Neural cell (in vitro differentiated cells): Measurements from ENCODE around the gene NLN. TPM values are rescaled to one million over a fixed set of nuclear protein-coding genes. Genes with fewer than 3 reads are reported as not detected.

ENCODE experiments used
- H2AFZ ChIP-seq: fragments of 200-600, 300-800 bp; sonication (generic), shearing (Covaris generic); 2 replicates; pipeline ENCODE4 v1.6.0; 2014; ENCODE audit warnings: low read depth, mild to moderate bottlenecking, antibody characterized with exemption, low read length, moderate library complexity
- H3F3A ChIP-seq: fragments of 200-600 bp; shearing (Covaris generic); 2 replicates; pipeline ENCODE4 v1.6.1; 2016; ENCODE audit warnings: mild to moderate bottlenecking, moderate library complexity, mixed read lengths, antibody characterized with exemption, low read length; ENCODE audit not compliant: insufficient read depth, poor library complexity, severe bottlenecking
- H3K27ac ChIP-seq: fragments of 200-600, 300-800 bp; sonication (generic), shearing (Covaris generic); 2 replicates; pipeline ENCODE4 v1.5.1; 2014; ENCODE audit warnings: mild to moderate bottlenecking, low read length, moderate library complexity
- H3K27me3 ChIP-seq: fragments of 300-800, 200-600 bp; sonication (generic), shearing (Covaris generic); 2 replicates; pipeline ENCODE4 v1.6.0; 2014; ENCODE audit warnings: mild to moderate bottlenecking, low read depth, low read length, moderate library complexity; ENCODE audit not compliant: insufficient read depth
- H3K36me3 ChIP-seq: fragments of 300-800, 200-600 bp; sonication (generic), shearing (Covaris generic); 2 replicates; pipeline ENCODE4 v1.5.1; 2014; ENCODE audit warnings: mild to moderate bottlenecking, antibody characterized with exemption, low read length, moderate library complexity; ENCODE audit not compliant: insufficient read depth
- H3K4me2 ChIP-seq: fragments of 300-800, 200-600 bp; sonication (generic), shearing (Covaris generic); 2 replicates; pipeline ENCODE4 v1.6.0; 2014; ENCODE audit warnings: mild to moderate bottlenecking, low read length
- H3K4me3 ChIP-seq: fragments of 300-800, 200-600 bp; sonication (generic), shearing (Covaris generic); 2 replicates; pipeline ENCODE4 v1.5.1; 2014; ENCODE audit warnings: mild to moderate bottlenecking, low read length, moderate library complexity
- H3K79me2 ChIP-seq: fragments of 200-600 bp; shearing (Covaris generic); replicated peaks from 2 replicates; pipeline ENCODE4 v1.6.0; 2014; ENCODE audit warnings: mild to moderate bottlenecking, low read length, moderate library complexity; ENCODE audit not compliant: insufficient read depth
- H3K9ac ChIP-seq: fragments of 300-800, 200-600 bp; sonication (generic), shearing (Covaris generic); 2 replicates; pipeline ENCODE4 v1.6.1; 2016; ENCODE audit warnings: mild to moderate bottlenecking, low read length, mixed read lengths
- H3K9me2 ChIP-seq: fragments of 200-600 bp; shearing (Covaris generic); 2 replicates; pipeline ENCODE4 v1.6.1; 2016; ENCODE audit warnings: mild to moderate bottlenecking, low read length, mixed read lengths; ENCODE audit not compliant: insufficient read depth
- H3K9me3 ChIP-seq: fragments of 200-600, 300-800 bp; sonication (generic), shearing (Covaris generic); 2 replicates; pipeline ENCODE4 v1.6.1; 2016; ENCODE audit warnings: mild to moderate bottlenecking, mixed run types, low read length, moderate library complexity, mixed read lengths
- H4K20me1 ChIP-seq: fragments of 200-600 bp; shearing (Covaris generic); 2 replicates; pipeline ENCODE4 v1.6.1; 2016; ENCODE audit warnings: mild to moderate bottlenecking, mixed run types; ENCODE audit not compliant: insufficient read depth
- CTCF ChIP-seq: fragments of 450-650 bp; IDR thresholded peaks from 2 replicates; pipeline ENCODE4 v1.5.1; 2014; ENCODE audit warnings: antibody characterized with exemption, mild to moderate bottlenecking, moderate library complexity; ENCODE audit not compliant: poor library complexity, severe bottlenecking
- EP300 ChIP-seq: fragments of 450-650 bp; conservative IDR thresholded peaks from 2 replicates; pipeline ENCODE4 v1.6.1; 2014; ENCODE audit warnings: antibody characterized with exemption, mild to moderate bottlenecking, moderate library complexity; ENCODE audit not compliant: poor library complexity, severe bottlenecking
- EZH2 ChIP-seq: fragments of 200-600, 300-800 bp; shearing (Covaris generic), sonication (generic); IDR thresholded peaks from 2 replicates; pipeline ENCODE4 v1.6.1; 2014; ENCODE audit warnings: antibody characterized with exemption, low read length, borderline replicate concordance, mild to moderate bottlenecking; ENCODE audit not compliant: insufficient read depth, poor library complexity, severe bottlenecking
- MXI1 ChIP-seq: fragments of 450-650 bp; conservative IDR thresholded peaks from 2 replicates; pipeline ENCODE4 v1.6.1; 2014; ENCODE audit warnings: antibody characterized with exemption, mild to moderate bottlenecking; ENCODE audit not compliant: poor library complexity, severe bottlenecking
- POLR2AphosphoS5 ChIP-seq: IDR thresholded peaks from 2 replicates; pipeline ENCODE4 v1.6.1; 2012
- RAD21 ChIP-seq: fragments of 450-650 bp; conservative IDR thresholded peaks from 2 replicates; pipeline ENCODE4 v1.6.1; 2014; ENCODE audit warnings: antibody characterized with exemption, mild to moderate bottlenecking, moderate library complexity
- SMC3 ChIP-seq: fragments of 450-650 bp; conservative IDR thresholded peaks from 2 replicates; pipeline ENCODE4 v1.6.1; 2014; ENCODE audit warnings: antibody characterized with exemption, mild to moderate bottlenecking, moderate library complexity; ENCODE audit not compliant: poor library complexity
- TAF1 ChIP-seq: IDR thresholded peaks from 2 replicates; pipeline ENCODE4 v1.6.1; 2012; ENCODE audit warnings: low read depth
- polyA plus RNA-seq: library from polyadenylated mRNA; depleted of rRNA; stranded (reverse); fragments of >200 nt; gene quantifications from 2 replicates; pipeline ENCODE4 v1.2.3, GENCODE V29; 2014
- TF ChIP-seq, protein P1 (sequence below): IDR thresholded peaks from 2 replicates; pipeline ENCODE4 v1.6.1; 2012; ENCODE audit warnings: borderline replicate concordance

Gene NLN
- polyA plus RNA-seq, 1 donor from 2014 or later: 18.7 TPM

DNA sequence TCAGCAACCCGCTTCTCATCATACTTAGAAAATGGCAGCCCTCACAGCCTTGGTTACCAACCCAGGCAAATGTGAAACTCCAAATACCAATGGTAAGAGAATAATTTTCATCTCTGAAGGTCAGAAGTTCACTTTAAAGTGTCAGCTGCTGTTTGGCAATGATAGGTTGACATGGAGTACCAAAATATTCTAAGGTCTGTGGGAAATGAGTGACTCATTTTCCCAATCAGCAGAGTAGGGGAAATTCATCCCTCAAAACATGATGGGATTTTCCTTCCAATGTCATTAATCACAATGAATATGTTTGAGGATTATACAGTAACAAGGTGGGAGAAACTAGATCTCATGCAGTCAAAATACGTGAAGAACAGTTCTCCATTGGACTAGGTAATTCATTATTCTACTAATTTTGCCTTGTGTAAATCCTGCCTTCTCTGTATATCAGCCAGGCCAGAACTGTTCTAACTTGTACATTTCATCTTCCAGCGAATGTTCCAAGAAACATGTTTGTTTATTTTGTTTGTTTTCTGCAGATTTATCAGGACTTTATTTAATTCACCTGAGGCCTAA is 151.3 kb downstream of the NLN start:
- Histone ChIP-seq H3K4me2 (no peak overlapping the region), H3K27me3 (no peaks in the 10 kb centered on the region), H3F3A (no peaks in the 10 kb centered on the region), H3K27ac (no peak overlapping the region), H3K9me2 (no peaks in the 10 kb centered on the region), H2AFZ (no peak overlapping the region), H3K4me3 (no peak overlapping the region), H3K9me3 (no peaks in the 10 kb centered on the region), H3K36me3 (no peaks in the 10 kb centered on the region), H4K20me1 (no peaks in the 10 kb centered on the region), H3K9ac (no peak overlapping the region), H3K79me2 (no peaks in the 10 kb centered on the region)
- TF ChIP-seq TAF1 (no peak), POLR2AphosphoS5 (no peak), CTCF (no peak), MXI1 (no peak), RAD21 (no peak)

DNA sequence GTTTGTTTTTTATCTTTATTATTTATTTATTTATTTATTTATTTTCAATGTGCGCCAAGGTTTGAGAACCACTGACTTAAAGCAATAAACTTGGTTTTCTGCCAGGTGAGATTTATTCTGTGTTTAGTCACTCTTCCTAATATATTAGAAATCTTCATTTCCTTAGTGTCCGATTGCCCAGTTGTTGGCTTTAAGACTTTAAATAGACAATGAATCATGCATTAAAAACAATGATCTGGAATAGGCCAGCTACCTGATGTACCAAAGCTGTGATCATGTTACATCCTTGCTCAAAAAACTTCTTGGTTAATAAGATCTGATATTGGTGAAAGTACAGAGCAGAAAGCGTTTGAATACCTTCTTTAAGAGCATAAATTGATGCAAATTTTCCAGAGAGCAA is 152.2 kb downstream of the NLN start:
- H3K4me2 ChIP-seq: no peak overlapping the region
- H2AFZ ChIP-seq: no peak overlapping the region

More for the DNA sequence above, 152.2 kb downstream of the NLN start:
- no peaks in the 10 kb centered on the region for H3K27me3 ChIP-seq
- no peaks in the 10 kb centered on the region for H3K9me2 ChIP-seq
- H3K27ac ChIP-seq: no peak overlapping the region
- no peak for TF ChIP-seq POLR2AphosphoS5
- TF ChIP-seq SMC3: no peak
- TF ChIP-seq EZH2: no peak
- no peak for TF ChIP-seq EP300
- TF ChIP-seq, protein P1, sequence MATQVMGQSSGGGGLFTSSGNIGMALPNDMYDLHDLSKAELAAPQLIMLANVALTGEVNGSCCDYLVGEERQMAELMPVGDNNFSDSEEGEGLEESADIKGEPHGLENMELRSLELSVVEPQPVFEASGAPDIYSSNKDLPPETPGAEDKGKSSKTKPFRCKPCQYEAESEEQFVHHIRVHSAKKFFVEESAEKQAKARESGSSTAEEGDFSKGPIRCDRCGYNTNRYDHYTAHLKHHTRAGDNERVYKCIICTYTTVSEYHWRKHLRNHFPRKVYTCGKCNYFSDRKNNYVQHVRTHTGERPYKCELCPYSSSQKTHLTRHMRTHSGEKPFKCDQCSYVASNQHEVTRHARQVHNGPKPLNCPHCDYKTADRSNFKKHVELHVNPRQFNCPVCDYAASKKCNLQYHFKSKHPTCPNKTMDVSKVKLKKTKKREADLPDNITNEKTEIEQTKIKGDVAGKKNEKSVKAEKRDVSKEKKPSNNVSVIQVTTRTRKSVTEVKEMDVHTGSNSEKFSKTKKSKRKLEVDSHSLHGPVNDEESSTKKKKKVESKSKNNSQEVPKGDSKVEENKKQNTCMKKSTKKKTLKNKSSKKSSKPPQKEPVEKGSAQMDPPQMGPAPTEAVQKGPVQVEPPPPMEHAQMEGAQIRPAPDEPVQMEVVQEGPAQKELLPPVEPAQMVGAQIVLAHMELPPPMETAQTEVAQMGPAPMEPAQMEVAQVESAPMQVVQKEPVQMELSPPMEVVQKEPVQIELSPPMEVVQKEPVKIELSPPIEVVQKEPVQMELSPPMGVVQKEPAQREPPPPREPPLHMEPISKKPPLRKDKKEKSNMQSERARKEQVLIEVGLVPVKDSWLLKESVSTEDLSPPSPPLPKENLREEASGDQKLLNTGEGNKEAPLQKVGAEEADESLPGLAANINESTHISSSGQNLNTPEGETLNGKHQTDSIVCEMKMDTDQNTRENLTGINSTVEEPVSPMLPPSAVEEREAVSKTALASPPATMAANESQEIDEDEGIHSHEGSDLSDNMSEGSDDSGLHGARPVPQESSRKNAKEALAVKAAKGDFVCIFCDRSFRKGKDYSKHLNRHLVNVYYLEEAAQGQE: no peak
- TF ChIP-seq RAD21: no peak
- no peak for TF ChIP-seq CTCF
- no peak for TF ChIP-seq MXI1
- TF ChIP-seq TAF1: no peak
- no peaks in the 10 kb centered on the region for H3K79me2 ChIP-seq
- H3K9ac ChIP-seq: no peak overlapping the region
- no peaks in the 10 kb centered on the region for H3K9me3 ChIP-seq
- H3K4me3 ChIP-seq: no peak overlapping the region
- H3K36me3 ChIP-seq: no peaks in the 10 kb centered on the region
- no peaks in the 10 kb centered on the region for H4K20me1 ChIP-seq
- H3F3A ChIP-seq: no peaks in the 10 kb centered on the region
